Osteoblast (primary cell): ENCODE measurements around the gene TBC1D19. TPM values are rescaled to one million over a fixed set of nuclear protein-coding genes. Genes with fewer than 3 reads are reported as not detected.

Experiments used
- DNase-seq: peaks from one replicate; pipeline ENCODE4 v3.0.0; 2011; ENCODE audit warnings: low spot score, mixed read lengths; ENCODE audit not compliant: insufficient read length; ENCODE audit errors: missing footprints
- H2AFZ ChIP-seq: 2 replicates; pipeline ENCODE4 v1.6.0; 2011; ENCODE audit warnings: mild to moderate bottlenecking, low read length
- H3K27ac ChIP-seq: 2 replicates; pipeline ENCODE4 v1.5.1; 2011; ENCODE audit warnings: mild to moderate bottlenecking, low read depth, low read length, moderate library complexity
- H3K27me3 ChIP-seq: 2 replicates; pipeline ENCODE4 v1.6.0; 2012; ENCODE audit warnings: mild to moderate bottlenecking, control low read depth, inconsistent platforms, low read length, moderate library complexity; ENCODE audit not compliant: insufficient read depth
- H3K36me3 ChIP-seq: 2 replicates; pipeline ENCODE4 v1.5.1; 2011; ENCODE audit warnings: mild to moderate bottlenecking, low read length, control low read depth, moderate library complexity; ENCODE audit not compliant: insufficient read depth
- H3K4me1 ChIP-seq: 2 replicates; pipeline ENCODE4 v1.5.1; 2011; ENCODE audit warnings: mild to moderate bottlenecking, low read length, control low read depth, moderate library complexity; ENCODE audit not compliant: insufficient read depth
- H3K4me2 ChIP-seq: 2 replicates; pipeline ENCODE4 v1.6.0; 2011; ENCODE audit warnings: mild to moderate bottlenecking, low read length; ENCODE audit not compliant: insufficient read depth
- H3K4me3 ChIP-seq: fragments of 200-600 bp; sonication (generic); 3 replicates; pipeline ENCODE4 v1.5.1; 2012; ENCODE audit warnings: mild to moderate bottlenecking, low read length, inconsistent platforms; ENCODE audit not compliant: insufficient read depth
- H3K79me2 ChIP-seq: 2 replicates; pipeline ENCODE4 v1.6.0; 2012; ENCODE audit warnings: mild to moderate bottlenecking, low read length, control low read depth, inconsistent platforms; ENCODE audit not compliant: insufficient read depth
- H3K9me3 ChIP-seq: 2 replicates; pipeline ENCODE4 v1.5.1; 2011; ENCODE audit warnings: low read depth, low read length, control low read depth
- H4K20me1 ChIP-seq: 2 replicates; pipeline ENCODE4 v1.6.0; 2012; ENCODE audit warnings: mild to moderate bottlenecking, low read length, control low read depth; ENCODE audit not compliant: insufficient read depth
- total RNA-seq: library from RNA; depleted of rRNA; stranded (reverse); fragments of >200 nt; gene quantifications from 2 replicates; pipeline ENCODE4 v1.2.3, GENCODE V29; 2012
- TF ChIP-seq, protein P1 (sequence below): IDR thresholded peaks from 2 replicates; pipeline ENCODE4 v1.5.1; 2011; ENCODE audit warnings: mild to moderate bottlenecking, low read depth, low read length, moderate library complexity; ENCODE audit errors: extremely low read depth

The TBC1D19 gene
- total RNA-seq, 1 donor = 56.1 TPM

GRCh38 chr4:26792639-26793038, 208.8 kb downstream of the TBC1D19 start:
- H3K4me3 ChIP-seq = no peak overlapping the region
- no peak overlapping the region for H3K27ac ChIP-seq
- H3K9me3 ChIP-seq = no peaks in the 10 kb centered on the region
- no peak overlapping the region for H2AFZ ChIP-seq
- H3K27me3 ChIP-seq = no peaks in the 10 kb centered on the region
- peaks cover 12% of the 10 kb centered on the region for H3K4me1 ChIP-seq
- no peak overlapping the region for H3K4me2 ChIP-seq
- TF ChIP-seq, protein P1, sequence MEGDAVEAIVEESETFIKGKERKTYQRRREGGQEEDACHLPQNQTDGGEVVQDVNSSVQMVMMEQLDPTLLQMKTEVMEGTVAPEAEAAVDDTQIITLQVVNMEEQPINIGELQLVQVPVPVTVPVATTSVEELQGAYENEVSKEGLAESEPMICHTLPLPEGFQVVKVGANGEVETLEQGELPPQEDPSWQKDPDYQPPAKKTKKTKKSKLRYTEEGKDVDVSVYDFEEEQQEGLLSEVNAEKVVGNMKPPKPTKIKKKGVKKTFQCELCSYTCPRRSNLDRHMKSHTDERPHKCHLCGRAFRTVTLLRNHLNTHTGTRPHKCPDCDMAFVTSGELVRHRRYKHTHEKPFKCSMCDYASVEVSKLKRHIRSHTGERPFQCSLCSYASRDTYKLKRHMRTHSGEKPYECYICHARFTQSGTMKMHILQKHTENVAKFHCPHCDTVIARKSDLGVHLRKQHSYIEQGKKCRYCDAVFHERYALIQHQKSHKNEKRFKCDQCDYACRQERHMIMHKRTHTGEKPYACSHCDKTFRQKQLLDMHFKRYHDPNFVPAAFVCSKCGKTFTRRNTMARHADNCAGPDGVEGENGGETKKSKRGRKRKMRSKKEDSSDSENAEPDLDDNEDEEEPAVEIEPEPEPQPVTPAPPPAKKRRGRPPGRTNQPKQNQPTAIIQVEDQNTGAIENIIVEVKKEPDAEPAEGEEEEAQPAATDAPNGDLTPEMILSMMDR = no peak
- H4K20me1 ChIP-seq = no peaks in the 10 kb centered on the region
- no peaks in the 10 kb centered on the region for H3K79me2 ChIP-seq
- H3K36me3 ChIP-seq = no peaks in the 10 kb centered on the region
- DNase-seq = no peak

GRCh38 chr4:26793735-26794134, 209.9 kb downstream of the TBC1D19 start:
- no peaks in the 10 kb centered on the region for H3K79me2 ChIP-seq
- H3K9me3 ChIP-seq = no peaks in the 10 kb centered on the region
- H3K27ac ChIP-seq = no peak overlapping the region
- no peaks in the 10 kb centered on the region for H4K20me1 ChIP-seq
- DNase-seq = no peak
- peaks cover 1% of the 10 kb centered on the region for H3K4me1 ChIP-seq
- no peaks in the 10 kb centered on the region for H3K27me3 ChIP-seq
- TF ChIP-seq, protein P1 = no peak
- H3K4me3 ChIP-seq = no peak overlapping the region
- H3K4me2 ChIP-seq = no peak overlapping the region
- H3K36me3 ChIP-seq = no peaks in the 10 kb centered on the region
- no peak overlapping the region for H2AFZ ChIP-seq

DNA sequence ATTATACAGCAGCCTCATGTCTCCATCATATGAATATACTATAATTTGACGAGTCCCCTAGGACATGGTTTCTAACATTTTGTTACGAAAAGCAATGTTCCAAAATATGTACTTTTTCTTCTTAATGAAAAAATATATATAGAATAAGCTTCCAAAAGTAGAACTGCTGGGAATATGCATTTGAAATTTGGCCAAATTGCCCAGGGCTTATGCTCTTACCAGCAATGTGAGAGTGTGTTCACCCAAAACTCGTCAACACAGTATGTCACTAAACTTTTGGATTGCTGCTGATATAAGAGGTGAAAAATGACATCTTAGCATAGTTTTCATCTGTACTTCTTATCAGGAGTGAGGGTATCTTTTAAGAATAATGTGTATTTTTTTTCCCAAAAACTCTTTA, 212.2 kb downstream of the TBC1D19 start:
- no peaks in the 10 kb centered on the region for H4K20me1 ChIP-seq
- no peak overlapping the region for H3K4me2 ChIP-seq
- H3K36me3 ChIP-seq = no peaks in the 10 kb centered on the region
- H3K27me3 ChIP-seq = no peaks in the 10 kb centered on the region
- H3K79me2 ChIP-seq = no peaks in the 10 kb centered on the region
- no peak overlapping the region for H3K4me3 ChIP-seq
- TF ChIP-seq, protein P1 = no peak
- DNase-seq = no peak
- no peaks in the 10 kb centered on the region for H3K4me1 ChIP-seq
- H2AFZ ChIP-seq = no peak overlapping the region
- no peaks in the 10 kb centered on the region for H3K9me3 ChIP-seq
- no peak overlapping the region for H3K27ac ChIP-seq

DNA sequence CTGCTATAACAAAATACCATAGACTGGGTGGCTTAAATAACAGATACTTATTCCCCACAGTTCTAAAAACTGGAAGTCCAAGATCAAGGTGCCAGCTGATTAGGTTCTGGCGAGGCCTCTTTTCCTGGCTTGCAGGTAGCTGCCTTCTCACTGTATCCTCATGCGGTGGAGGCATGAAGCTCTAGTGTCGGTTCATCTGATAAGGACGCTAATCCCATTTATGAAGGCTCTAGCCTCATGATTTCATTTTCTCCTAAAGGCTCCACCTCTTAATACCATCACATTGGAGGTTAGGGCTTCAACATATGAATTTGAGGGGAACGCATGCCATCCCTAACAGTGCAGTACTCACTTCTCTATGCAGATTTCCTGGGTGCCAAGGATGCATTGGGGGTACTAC, 218.9 kb downstream of the TBC1D19 start:
- no peak for DNase-seq
- TF ChIP-seq, protein P1 = no peak
- Histone ChIP-seq H4K20me1 (no peaks in the 10 kb centered on the region), H3K4me1 (peaks cover 13% of the 10 kb centered on the region), H3K36me3 (no peaks in the 10 kb centered on the region), H3K27ac (no peak overlapping the region), H2AFZ (no peak overlapping the region), H3K79me2 (no peaks in the 10 kb centered on the region), H3K4me2 (no peak overlapping the region), H3K27me3 (no peaks in the 10 kb centered on the region), H3K4me3 (no peak overlapping the region), H3K9me3 (no peaks in the 10 kb centered on the region)
